SHP77 (cell line): ENCODE measurements around the gene FLRT1.
A peak's percentile ranks its signal among the peaks of the same experiment; 100 is the strongest.

Source experiments
- DNase-seq, 2 experiments: peaks; one replicate each; lab custom pipeline; 2025; lab: John Stamatoyannopoulos, UW

Gene FLRT1, protein sequence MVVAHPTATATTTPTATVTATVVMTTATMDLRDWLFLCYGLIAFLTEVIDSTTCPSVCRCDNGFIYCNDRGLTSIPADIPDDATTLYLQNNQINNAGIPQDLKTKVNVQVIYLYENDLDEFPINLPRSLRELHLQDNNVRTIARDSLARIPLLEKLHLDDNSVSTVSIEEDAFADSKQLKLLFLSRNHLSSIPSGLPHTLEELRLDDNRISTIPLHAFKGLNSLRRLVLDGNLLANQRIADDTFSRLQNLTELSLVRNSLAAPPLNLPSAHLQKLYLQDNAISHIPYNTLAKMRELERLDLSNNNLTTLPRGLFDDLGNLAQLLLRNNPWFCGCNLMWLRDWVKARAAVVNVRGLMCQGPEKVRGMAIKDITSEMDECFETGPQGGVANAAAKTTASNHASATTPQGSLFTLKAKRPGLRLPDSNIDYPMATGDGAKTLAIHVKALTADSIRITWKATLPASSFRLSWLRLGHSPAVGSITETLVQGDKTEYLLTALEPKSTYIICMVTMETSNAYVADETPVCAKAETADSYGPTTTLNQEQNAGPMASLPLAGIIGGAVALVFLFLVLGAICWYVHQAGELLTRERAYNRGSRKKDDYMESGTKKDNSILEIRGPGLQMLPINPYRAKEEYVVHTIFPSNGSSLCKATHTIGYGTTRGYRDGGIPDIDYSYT

GRCh38 chr11:64035576-64035975 is at the start of gene FLRT1:
Gene FLRT1 (plus strand): TSS chr11:64035931. CDS start chr11:64116268, 80,337 bp downstream.
- no peak for DNase-seq

DNA sequence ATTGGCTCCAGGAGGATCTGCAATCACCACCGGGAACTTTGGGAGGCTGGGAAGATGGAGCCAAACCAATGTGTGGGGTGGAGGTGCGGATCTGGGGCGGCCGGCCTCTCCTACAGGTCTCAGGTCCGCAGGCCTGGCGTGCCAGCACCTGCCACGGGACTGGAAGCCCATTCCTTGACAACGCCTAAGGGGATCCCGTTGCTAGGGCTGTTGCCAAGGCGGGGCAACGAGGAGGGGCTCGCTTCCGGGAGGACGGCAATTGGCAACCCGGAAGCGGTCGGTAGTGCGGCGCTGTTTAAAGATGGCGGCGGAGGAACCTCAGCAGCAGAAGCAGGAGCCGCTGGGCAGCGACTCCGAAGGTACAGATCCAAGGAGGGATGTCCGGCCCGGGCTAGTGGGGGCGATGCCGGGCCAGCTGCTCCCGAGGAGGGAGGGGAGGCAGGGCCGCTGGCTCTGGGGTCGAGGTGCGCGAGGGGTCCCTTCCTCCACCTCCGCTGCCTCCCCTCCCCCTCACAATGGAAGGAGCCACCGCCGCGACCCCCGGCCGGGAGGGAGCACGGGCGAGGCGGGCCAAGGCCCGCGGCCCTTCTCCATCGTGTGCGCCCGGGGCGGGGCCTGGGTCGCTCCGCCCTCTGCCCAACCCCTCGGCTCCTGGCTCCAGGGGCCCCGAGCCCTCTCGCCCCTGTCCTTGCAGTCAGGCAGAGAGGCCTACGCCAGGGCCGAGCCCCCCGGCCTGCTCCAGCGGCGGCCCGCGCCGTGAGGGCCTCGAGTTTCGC is 49.4 kb upstream of the FLRT1 start, which contains the start of gene OTUB1:
Gene OTUB1 (plus strand): TSS at position 283 of the 776 bp plus-strand sequence. CDS start 19 bp downstream, at position 302.
- DNase-seq = peak; percentile 95 to 98

- DNase-seq = no peak
Observed at GRCh38 chr11:63986932-63987513, 48.7 kb upstream of the FLRT1 start.

DNA sequence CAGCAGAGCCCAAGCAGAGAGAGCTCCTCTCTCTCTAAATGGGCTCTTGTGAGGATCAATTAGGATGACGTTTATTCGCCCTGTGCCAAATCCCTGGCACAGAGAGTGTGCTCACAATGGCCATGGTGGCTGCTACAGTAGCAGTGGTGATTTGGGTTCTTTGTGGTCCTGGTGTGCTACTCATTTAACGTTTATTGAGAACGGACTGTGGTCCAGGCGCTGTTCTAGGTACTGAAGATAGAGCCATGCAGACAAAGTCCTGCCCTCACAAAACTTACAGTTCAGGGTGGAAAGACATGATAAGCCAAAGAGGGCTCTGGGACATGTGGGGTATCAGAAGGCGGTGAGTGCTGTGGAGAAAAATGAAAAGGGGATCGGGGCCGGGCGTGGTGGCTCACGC is 44.2 kb upstream of the FLRT1 start:
- no peak for DNase-seq

DNA sequence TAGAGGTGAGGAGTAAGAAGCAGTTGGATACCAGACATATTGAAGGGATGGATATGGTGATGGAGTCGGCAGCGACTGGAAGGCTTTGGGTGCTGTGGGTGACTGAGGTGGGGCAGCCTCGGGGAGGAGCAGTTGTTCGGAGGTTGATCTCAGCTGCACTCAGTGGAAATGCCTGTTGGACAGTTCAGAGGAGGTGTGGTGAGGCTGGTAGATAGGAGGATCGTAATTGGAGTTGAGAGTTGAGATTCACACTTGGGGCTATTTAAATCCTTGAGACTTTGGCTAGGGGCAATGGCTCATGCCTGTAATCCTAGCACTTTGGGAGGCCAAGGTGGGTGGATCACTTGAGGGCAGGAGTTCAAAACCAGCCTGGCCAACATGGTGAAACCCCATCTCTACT is 42.6 kb upstream of the FLRT1 start:
- DNase-seq = no peak

- DNase-seq = no peak
Observed at GRCh38 chr11:63993993-63994392, 41.7 kb upstream of the FLRT1 start.

DNA sequence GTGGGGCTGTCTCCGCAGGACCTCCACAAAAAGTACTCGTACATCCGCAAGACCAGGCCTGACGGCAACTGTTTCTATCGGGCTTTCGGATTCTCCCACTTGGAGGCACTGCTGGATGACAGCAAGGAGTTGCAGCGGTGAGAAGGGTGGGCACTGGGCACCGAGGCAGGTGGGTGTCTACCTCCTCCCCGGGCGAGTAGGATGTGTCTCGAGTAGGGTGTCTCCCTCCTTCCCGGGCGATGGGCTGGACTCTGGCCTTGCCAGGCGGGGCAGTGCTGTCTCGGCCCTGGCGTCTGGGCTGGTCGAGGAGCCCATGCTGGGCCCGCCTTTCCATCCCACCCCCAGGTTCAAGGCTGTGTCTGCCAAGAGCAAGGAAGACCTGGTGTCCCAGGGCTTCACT is 39.2 kb upstream of the FLRT1 start:
- no peak for DNase-seq

- no peak for DNase-seq
Observed at GRCh38 chr11:63997104-63997700, 38.5 kb upstream of the FLRT1 start.

DNA sequence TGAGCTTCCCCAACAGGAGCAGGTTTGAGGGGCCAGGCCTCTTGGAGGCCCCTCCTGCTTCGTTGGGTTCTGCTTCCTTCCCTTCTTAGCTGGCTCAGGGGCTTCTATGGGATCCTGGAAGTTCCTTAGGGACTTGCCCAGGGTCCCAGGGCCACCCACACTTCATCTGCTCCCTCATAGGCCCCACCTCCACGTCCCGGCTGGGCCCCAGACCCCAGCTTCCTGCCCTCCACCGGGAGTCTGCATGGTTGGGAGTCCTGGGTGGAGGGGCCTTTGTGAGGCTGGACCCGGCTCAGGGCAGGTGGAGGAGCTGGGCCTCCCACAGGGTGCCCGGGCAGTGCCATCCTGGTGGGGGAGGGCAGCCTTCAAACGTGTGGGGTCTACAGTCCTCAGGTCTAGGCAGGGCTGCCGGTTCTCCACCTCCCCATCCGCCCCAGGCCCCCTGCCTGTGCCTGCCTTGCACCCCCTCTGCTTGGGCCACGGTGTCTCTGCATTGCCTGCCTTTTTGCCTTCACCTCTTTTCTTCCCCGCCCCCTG is 37.9 kb upstream of the FLRT1 start:
- DNase-seq = no peak

DNA sequence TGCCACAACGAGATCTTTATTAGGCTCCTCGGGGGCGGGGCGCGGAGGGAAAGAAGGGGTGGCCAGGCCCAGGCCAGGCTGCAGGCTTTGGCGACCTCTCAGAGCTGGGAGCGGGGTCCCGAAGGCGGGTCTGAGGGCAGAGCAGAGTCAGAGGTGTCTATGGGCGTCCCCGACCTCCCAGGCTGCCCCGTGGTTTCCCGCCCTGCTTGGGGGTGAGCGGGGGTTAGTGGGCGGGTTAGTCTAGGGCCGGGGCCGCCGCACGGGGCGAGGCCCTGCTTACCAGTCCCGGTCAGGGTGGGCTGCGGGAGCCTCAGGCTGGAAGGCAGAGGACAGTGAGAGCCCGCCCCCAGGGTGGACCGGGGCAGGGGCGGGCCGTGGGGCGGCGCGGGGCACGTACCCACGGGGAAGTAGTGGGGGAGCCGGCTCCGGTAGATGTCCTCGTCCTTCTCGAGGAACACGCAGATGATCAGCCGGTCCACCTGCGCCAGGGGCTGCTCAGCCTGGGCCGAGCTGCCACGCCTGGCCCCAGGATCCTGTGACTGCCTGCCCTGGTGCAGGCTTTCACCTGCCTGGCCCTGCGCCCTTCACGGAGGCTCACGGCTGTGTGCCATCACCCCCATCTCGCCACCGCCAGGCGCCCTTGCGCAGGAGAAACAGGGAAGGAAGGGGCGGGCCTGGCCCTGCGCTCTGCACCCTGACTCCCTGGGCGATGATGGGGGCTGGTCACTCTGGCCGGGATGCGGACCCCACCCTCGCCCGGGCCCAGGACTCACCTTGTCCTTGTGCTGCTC is 37.0 kb upstream of the FLRT1 start:
- no peak for DNase-seq

DNA sequence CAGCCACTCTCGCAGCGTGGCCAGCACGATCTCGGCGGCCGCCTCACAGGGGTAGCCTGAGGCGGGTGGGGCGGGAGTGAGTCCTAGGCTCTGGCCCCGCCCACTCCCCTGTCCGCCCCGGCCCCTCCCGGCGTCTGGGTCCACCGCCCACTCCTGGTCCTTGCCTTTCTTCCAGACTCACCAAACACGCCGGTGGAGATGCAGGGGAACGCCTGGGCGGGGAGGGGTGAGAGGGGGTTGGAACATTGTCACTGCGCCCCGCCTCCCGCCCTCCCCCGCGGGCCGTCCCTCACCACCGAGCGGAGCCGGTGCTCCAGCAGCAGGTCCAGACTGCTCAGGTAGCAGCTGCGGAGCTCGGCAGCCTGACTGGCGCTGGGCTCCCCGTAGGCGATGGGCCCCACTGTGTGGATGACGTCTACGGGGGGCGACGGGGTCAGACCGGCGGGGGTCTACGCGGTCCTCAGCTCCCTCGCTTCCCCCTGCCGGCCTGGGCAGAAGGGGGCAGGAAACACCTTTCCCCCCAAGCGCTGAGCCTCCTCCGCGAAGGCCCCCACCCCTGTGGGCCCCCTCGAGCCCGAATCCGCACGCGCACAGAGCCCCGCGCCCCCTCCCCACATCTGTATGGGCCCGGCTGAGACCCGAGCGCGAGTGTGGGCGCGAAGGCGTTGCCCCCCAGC is 36.2 kb upstream of the FLRT1 start:
- DNase-seq = no peak

- no peak for DNase-seq
Observed at GRCh38 chr11:64000026-64000739, 35.5 kb upstream of the FLRT1 start.

- no peak for DNase-seq
Observed at GRCh38 chr11:64000740-64001483, 34.8 kb upstream of the FLRT1 start.

GRCh38 chr11:64001484-64002420 is 34.0 kb upstream of the FLRT1 start:
- DNase-seq = no peak

DNA sequence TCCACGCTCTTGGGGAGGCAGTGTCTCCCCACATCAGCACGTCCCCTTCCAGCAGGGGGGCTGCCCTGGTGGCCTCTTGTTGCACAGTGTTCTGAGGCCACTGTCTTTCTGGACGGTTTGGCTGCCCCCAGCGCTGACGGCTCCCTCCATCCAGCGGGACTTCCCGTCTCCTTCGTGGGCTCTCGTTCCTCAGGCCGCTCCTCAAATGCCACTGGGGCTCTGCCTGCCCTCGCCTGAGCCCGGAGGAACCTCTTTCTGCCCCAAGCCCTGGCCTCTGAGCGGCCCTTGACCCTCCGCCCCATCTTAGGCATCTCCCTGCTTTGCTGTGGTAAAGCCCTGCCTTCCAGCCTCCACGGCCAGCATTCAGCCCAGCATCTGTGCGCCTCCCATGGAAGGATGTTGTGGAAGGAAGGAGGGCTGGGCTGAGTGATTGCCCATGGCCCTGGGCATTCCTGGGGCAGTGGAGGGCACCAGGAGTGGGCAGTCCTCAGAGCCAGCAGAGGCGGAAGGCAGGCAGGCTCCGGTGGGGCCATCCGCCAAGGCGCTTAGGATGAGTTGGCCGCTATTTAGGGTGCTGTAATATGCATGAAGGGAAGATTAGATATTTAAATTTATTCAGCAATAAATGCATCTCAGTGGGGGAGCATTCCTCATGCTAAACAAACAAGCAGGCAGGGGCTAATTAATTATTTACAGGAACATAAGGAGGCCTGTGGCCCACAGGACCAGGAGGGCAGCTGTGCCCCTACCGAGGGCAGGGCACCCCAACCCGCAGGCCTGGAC is 31.7 kb upstream of the FLRT1 start:
- DNase-seq = no peak

GRCh38 chr11:64004590-64004984 is 31.1 kb upstream of the FLRT1 start:
- no peak for DNase-seq

DNA sequence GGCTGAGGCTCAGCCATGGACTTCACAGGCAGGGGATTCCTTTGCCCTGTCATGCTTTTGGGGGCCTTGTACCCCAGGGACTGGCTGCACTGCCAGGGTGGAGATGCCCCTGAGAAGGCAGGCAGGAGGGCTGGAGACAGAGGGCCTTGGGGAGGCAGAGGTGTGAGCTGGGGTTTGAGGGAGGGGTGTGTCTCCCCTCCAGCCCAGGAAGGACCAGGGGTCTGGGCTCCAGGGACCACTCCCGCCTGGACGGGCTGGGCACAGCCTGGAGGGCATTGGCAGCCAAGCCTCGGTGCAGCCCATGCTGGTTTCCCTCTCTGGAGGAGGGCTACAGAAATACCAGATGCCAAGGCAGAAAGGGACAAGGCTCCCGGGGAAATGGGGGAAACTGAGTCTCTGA is 30.0 kb upstream of the FLRT1 start:
- no peak for DNase-seq
